Epithelial cell of proximal tubule (primary cell): ENCODE measurements around the gene OR6B2. TPM values are rescaled to one million over a fixed set of nuclear protein-coding genes. Genes with fewer than 3 reads are reported as not detected.

ENCODE experiments used
- DNase-seq: peaks from one replicate; pipeline ENCODE4 v3.0.0-alpha.2; 2011; ENCODE audit warnings: low read depth
- H3K4me3 ChIP-seq: 2 replicates; pipeline ENCODE4 v1.5.1; 2011; ENCODE audit warnings: low read depth, mild to moderate bottlenecking, low read length
- CTCF ChIP-seq: conservative IDR thresholded peaks from 2 replicates; pipeline ENCODE4 v1.5.1; 2012; ENCODE audit warnings: low read depth, mild to moderate bottlenecking, low read length
- total RNA-seq: library from RNA; depleted of rRNA; stranded (reverse); fragments of >200 nt; gene quantifications from 2 replicates; pipeline ENCODE4 v1.2.3, GENCODE V29; 2015

OR6B2 gene
- total RNA-seq, 1 donor from 2014 or later, result not detected

- TF ChIP-seq CTCF, result no peak
Measured at GRCh38 chr2:240018071-240018750, 12.0 kb downstream of the OR6B2 start.

GRCh38 chr2:240014327-240014726 is 15.9 kb downstream of the OR6B2 start:
- H3K4me3 ChIP-seq, result no peak overlapping the region
- no peak for TF ChIP-seq CTCF
- DNase-seq, result no peak

More at GRCh38 chr2:240018071-240018750, 12.0 kb downstream of the OR6B2 start:
- no peak overlapping the region for H3K4me3 ChIP-seq
- no peak for DNase-seq

DNA sequence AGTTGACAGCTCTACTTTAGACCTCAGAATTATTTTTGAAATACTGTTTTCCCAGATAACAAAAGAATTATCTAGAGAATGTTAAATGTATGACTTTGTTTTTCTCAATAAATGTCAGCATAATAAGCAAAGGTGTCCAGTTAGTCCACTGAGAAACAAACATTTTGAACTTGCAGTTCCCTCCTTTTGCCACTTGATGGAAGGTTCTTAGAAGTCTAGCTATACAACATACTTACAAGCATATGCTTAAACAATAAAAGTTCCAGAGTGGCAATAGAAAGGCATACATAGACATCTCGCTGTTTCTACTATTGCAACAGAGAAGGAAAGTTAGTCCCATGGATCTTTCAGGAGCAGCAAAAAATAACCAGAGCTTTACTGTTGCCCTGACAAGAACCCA is 16.9 kb downstream of the OR6B2 start:
- H3K4me3 ChIP-seq, result no peak overlapping the region
- peak; percentile 41 for TF ChIP-seq CTCF
- no peak for DNase-seq

DNA sequence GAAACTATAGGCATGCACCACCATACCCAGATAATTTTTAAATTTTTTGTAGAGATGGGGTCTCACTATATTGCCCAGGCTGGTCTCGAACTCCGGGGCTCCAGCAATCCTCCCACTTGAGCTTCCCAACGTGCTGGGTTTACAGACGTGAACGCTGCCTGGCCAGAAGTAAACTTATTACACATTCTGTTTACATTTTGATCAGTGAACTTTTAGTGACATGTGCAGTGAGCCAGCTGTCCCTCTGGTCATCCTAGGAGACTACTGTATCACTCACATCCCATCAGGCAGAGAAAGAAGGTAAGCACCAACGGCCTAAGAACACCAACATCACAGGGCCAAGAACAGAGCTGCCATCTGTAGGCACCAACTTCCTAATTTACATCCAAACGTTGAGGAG is 27.2 kb downstream of the OR6B2 start:
- H3K4me3 ChIP-seq, result no peak overlapping the region
- no peak for TF ChIP-seq CTCF
- DNase-seq, result no peak

DNA sequence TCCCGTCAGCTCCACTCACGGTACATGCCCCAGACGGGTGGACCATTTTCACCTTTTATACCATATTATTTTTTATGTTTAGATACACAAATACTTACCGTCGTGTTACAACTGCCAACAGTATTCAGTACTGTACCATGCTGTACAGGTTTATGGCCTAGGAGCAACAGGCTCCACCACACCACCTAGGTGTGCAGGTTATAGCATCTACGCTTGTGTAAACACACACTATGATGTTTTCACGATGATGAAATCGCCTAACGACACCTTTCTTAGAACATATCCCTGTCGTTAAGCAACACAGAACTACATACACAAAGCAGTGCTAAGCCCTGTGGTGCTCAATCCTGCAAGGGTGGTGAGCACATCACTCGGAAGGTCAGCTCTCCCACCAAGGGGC is 29.6 kb downstream of the OR6B2 start:
- TF ChIP-seq CTCF, result no peak
- no peak for DNase-seq

DNA sequence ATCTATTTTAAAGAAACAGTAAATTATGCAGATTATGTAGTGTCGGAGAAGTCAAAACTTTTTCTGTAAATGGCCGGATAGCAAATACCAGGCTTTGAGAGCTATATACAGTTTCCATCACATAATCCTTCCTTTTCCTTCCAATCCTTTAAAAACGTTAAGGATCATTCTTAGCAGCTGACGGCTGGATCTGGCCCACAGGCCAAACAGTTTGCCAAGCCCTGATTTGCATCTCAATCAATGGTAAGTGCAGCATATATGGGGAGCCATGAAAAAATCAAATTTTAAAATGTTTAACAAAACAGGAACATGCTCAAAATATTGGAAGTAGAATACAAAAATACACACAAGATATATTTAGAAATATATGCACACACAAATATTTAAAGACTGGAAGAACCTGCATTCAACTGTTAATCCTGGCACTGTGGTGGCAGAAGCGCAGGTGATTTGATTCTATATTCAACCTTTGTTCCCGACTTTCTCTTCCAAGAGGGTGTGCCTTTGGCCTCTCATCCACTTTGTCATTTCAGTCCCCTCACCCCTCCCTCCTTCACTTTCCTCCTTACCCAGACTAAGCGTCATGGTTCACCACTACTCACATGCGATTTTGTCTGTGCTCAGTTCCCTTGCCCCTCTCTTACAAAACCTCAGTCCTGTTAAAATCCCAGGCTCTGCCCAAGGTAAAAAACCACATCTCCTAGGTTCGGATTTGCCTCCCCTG is 32.4 kb downstream of the OR6B2 start:
- no peak overlapping the region for H3K4me3 ChIP-seq
- TF ChIP-seq CTCF, result no peak
- no peak for DNase-seq

More for the DNA sequence above, 29.6 kb downstream of the OR6B2 start:
- no peak overlapping the region for H3K4me3 ChIP-seq
